H9 (cell line): Measurements from ENCODE around the gene NCMAP. TPM values are rescaled to one million over a fixed set of nuclear protein-coding genes. Genes with fewer than 3 reads are reported as not detected.

Source experiments
- DNase-seq: peaks from one replicate; pipeline ENCODE4 v3.0.0-alpha.2; 2017
- H2AFZ ChIP-seq: one replicate; pipeline ENCODE4 v1.6.1; 2013; ENCODE audit warnings: mild to moderate bottlenecking, low read length, control low read depth, moderate library complexity
- H2AK5ac ChIP-seq: 2 replicates; pipeline ENCODE4 v1.6.1; 2013; ENCODE audit warnings: low read length, control low read depth, mixed read lengths; ENCODE audit not compliant: insufficient read length
- H2BK120ac ChIP-seq: one replicate; pipeline ENCODE4 v1.6.1; 2013; ENCODE audit warnings: low read depth, mild to moderate bottlenecking, low read length, control low read depth, inconsistent platforms; ENCODE audit not compliant: poor library complexity, severe bottlenecking
- H2BK12ac ChIP-seq: 2 replicates; pipeline ENCODE4 v1.6.1; 2013; ENCODE audit warnings: low read length, control low read depth, mixed read lengths, low read depth; ENCODE audit not compliant: insufficient read length
- H2BK15ac ChIP-seq: 2 replicates; pipeline ENCODE4 v1.6.1; 2013; ENCODE audit warnings: low read depth, low read length, control low read depth
- H2BK20ac ChIP-seq: one replicate; pipeline ENCODE4 v1.6.1; 2013; ENCODE audit warnings: low read depth, mild to moderate bottlenecking, low read length, control low read depth, inconsistent platforms; ENCODE audit not compliant: poor library complexity, severe bottlenecking
- H2BK5ac ChIP-seq: 2 replicates; pipeline ENCODE4 v1.6.1; 2013; ENCODE audit warnings: low read length, control low read depth, mixed read lengths; ENCODE audit not compliant: insufficient read length
- H3K14ac ChIP-seq: 2 replicates; pipeline ENCODE4 v1.6.1; 2013; ENCODE audit warnings: low read length, control low read depth; ENCODE audit not compliant: insufficient read depth
- H3K18ac ChIP-seq: 2 replicates; pipeline ENCODE4 v1.6.1; 2013; ENCODE audit warnings: low read depth, mild to moderate bottlenecking, mixed read lengths, low read length, control low read depth; ENCODE audit not compliant: insufficient read length
- H3K23ac ChIP-seq: 2 replicates; pipeline ENCODE4 v1.6.1; 2013; ENCODE audit warnings: low read length, control low read depth, mixed read lengths, low read depth; ENCODE audit not compliant: insufficient read length
- H3K23me2 ChIP-seq: 2 replicates; pipeline ENCODE4 v1.6.1; 2013; ENCODE audit warnings: low read depth, mild to moderate bottlenecking, mixed read lengths, low read length, control low read depth; ENCODE audit not compliant: insufficient read length, poor library complexity, severe bottlenecking
- H3K27ac ChIP-seq: 2 replicates; pipeline ENCODE4 v1.5.1; 2013; ENCODE audit warnings: low read length, control low read depth, mixed read lengths, low read depth; ENCODE audit not compliant: insufficient read length
- H3K27me3 ChIP-seq: 2 replicates; pipeline ENCODE4 v1.6.1; 2013; ENCODE audit warnings: low read length, control low read depth, inconsistent platforms; ENCODE audit not compliant: insufficient read depth
- H3K4ac ChIP-seq: 2 replicates; pipeline ENCODE4 v1.6.1; 2013; ENCODE audit warnings: low read depth, mild to moderate bottlenecking, control low read depth, inconsistent platforms, low read length, moderate library complexity
- H3K4me1 ChIP-seq: 2 replicates; pipeline ENCODE4 v1.6.1; 2013; ENCODE audit warnings: low read length, control low read depth, inconsistent platforms; ENCODE audit not compliant: insufficient read depth
- H3K4me2 ChIP-seq: 2 replicates; pipeline ENCODE4 v1.6.1; 2013; ENCODE audit warnings: low read length, control low read depth, mixed read lengths; ENCODE audit not compliant: insufficient read length, insufficient read depth
- H3K56ac ChIP-seq: 2 replicates; pipeline ENCODE4 v1.6.1; 2013; ENCODE audit warnings: low read depth, mild to moderate bottlenecking, mixed read lengths, low read length, control low read depth; ENCODE audit not compliant: insufficient read length
- H3K79me1 ChIP-seq: 2 replicates; pipeline ENCODE4 v1.6.1; 2013; ENCODE audit warnings: low read depth, mild to moderate bottlenecking, moderate library complexity, low read length, control low read depth, inconsistent platforms; ENCODE audit not compliant: insufficient read depth, poor library complexity, severe bottlenecking
- H3K79me2 ChIP-seq: 2 replicates; pipeline ENCODE4 v1.6.1; 2013; ENCODE audit warnings: low read length, control low read depth, inconsistent platforms; ENCODE audit not compliant: insufficient read depth
- H3K9ac ChIP-seq: 2 replicates; pipeline ENCODE4 v1.6.1; 2013; ENCODE audit warnings: low read length, control low read depth, mixed read lengths; ENCODE audit not compliant: insufficient read length; ENCODE audit errors: extremely low read depth
- H3K9me3 ChIP-seq: one replicate; pipeline ENCODE4 v1.6.1; 2013; ENCODE audit warnings: low read depth, low read length, inconsistent platforms; ENCODE audit not compliant: control insufficient read depth
- H3T11ph ChIP-seq: one replicate; pipeline ENCODE4 v1.6.1; 2013; ENCODE audit warnings: mild to moderate bottlenecking, low read length, control low read depth, inconsistent platforms
- H4K20me1 ChIP-seq: one replicate; pipeline ENCODE4 v1.6.1; 2013; ENCODE audit not compliant: control insufficient read depth, insufficient read length, insufficient read depth
- H4K5ac ChIP-seq: 2 replicates; pipeline ENCODE4 v1.6.1; 2013; ENCODE audit warnings: low read depth, mild to moderate bottlenecking, mixed read lengths, low read length, control low read depth; ENCODE audit not compliant: insufficient read length
- H4K8ac ChIP-seq: replicated peaks from 2 replicates; pipeline ENCODE4 v1.6.1; 2013; ENCODE audit warnings: low read length, control low read depth, mixed read lengths, low read depth; ENCODE audit not compliant: insufficient read length
- H4K91ac ChIP-seq: 2 replicates; pipeline ENCODE4 v1.6.1; 2013; ENCODE audit warnings: low read depth, mild to moderate bottlenecking, moderate library complexity, mixed read lengths, low read length, control low read depth; ENCODE audit not compliant: insufficient read length
- H3K27ac Mint-ChIP-seq, 3 experiments: 2 replicates in 2 of 3; 3 replicates in 1 of 3; pipeline ENCODE4 v1.8.0; 2020 to 2021; ENCODE audit warnings: mixed read lengths in 3 of 3, mild to moderate bottlenecking in 1 of 3, moderate library complexity in 1 of 3
- H3K27me3 Mint-ChIP-seq: 2 replicates; pipeline ENCODE4 v1.8.0; 2021; ENCODE audit warnings: low read depth, mild to moderate bottlenecking, moderate library complexity, mixed read lengths
- H3K36me3 Mint-ChIP-seq, 3 experiments: 2 replicates in 2 of 3; 3 replicates in 1 of 3; pipeline ENCODE4 v1.8.0; 2020 to 2021; ENCODE audit warnings: low read depth in 3 of 3, mixed read lengths in 3 of 3; ENCODE audit not compliant: insufficient read depth in 1 of 3
- H3K4me1 Mint-ChIP-seq, 2 experiments: 2 replicates each; pipeline ENCODE4 v1.8.0; 2020; ENCODE audit warnings: mixed read lengths in 2 of 2
- H3K4me3 Mint-ChIP-seq, 2 experiments: 2 replicates in 1 of 2; 3 replicates in 1 of 2; pipeline ENCODE4 v1.8.0; 2020 to 2021; ENCODE audit warnings: mild to moderate bottlenecking in 2 of 2, mixed read lengths in 2 of 2, moderate library complexity in 1 of 2
- H3K9me3 Mint-ChIP-seq, 2 experiments: 2 replicates in 1 of 2; 3 replicates in 1 of 2; pipeline ENCODE4 v1.8.0; 2020; ENCODE audit warnings: mild to moderate bottlenecking in 2 of 2, mixed read lengths in 2 of 2, moderate library complexity in 1 of 2
- WGBS: extraction: QIAGEN DNeasy Blood & Tissue Kit; methylation state at CpG from one replicate; pipeline ENCODE4 v1.1.7; 2013; ENCODE audit warnings: missing lambda C conversion rate, low lambda C conversion rate, mixed read lengths; ENCODE audit not compliant: insufficient read length; ENCODE audit errors: extremely low coverage; 5-methylcytosine and 5-hydroxymethylcytosine counted together
- total RNA-seq: library from RNA; stranded (reverse); gene quantifications from 2 replicates; pipeline ENCODE4 v1.2.1, GENCODE V29; 2021
- TF ChIP-seq, protein P1 (sequence below): fragments of 200-600 bp; sonication (generic); conservative IDR thresholded peaks from 3 replicates; pipeline ENCODE4 v1.8.0; 2021; ENCODE audit warnings: antibody characterized with exemption, mild to moderate bottlenecking

The NCMAP gene
- total RNA-seq, 1 experiment from 2014 or later: 0.35 TPM

- no peaks in the 10 kb centered on the region for H4K20me1 ChIP-seq
- no peak overlapping the region for H4K8ac ChIP-seq
- no peak overlapping the region for H3K4me2 ChIP-seq
- no peak overlapping the region for H2AFZ ChIP-seq
- no peaks in the 10 kb centered on the region for H3K23me2 ChIP-seq
- Mint-ChIP-seq H3K4me3 (no peak overlapping the region), H3K9me3 (peaks cover 4 to 7% of the 10 kb centered on the region in 2 experiments; a peak in 4 of 5 replicates), H3K4me1 (peaks cover 17 to 24% of the 10 kb centered on the region in 2 experiments), H3K36me3 (peaks cover 0 to 3% (median 0%) of the 10 kb centered on the region in 3 experiments; a peak in 2 of 7 replicates), H3K27ac (no peak overlapping the region), H3K27me3 (0 out of 2 replicates have a peak, but pooled peaks cover 2% of the 10 kb centered on the region)
- no peaks in the 10 kb centered on the region for H3K79me1 ChIP-seq
- no peak overlapping the region for H2BK12ac ChIP-seq
- H3K79me2 ChIP-seq: no peaks in the 10 kb centered on the region
- no peak overlapping the region for H4K5ac ChIP-seq
- no peak for DNase-seq
- H3K27ac ChIP-seq: no peak overlapping the region
- H3K56ac ChIP-seq: no peak overlapping the region
- H2BK20ac ChIP-seq: no peak overlapping the region
- no peak overlapping the region for H3K14ac ChIP-seq
- H3K9ac ChIP-seq: no peak overlapping the region
- no peak overlapping the region for H3K23ac ChIP-seq
- peaks cover 2% of the 10 kb centered on the region; the same call in 1 of the 2 replicates for H3K4me1 ChIP-seq
- H3T11ph ChIP-seq: no peak overlapping the region
- H2BK5ac ChIP-seq: no peak overlapping the region
- no CpG with 5 or more reads among the region's 2 CpGs for WGBS
- H2BK15ac ChIP-seq: no peak overlapping the region
- no peak overlapping the region for H2BK120ac ChIP-seq
- no peak overlapping the region for H2AK5ac ChIP-seq
- H3K4ac ChIP-seq: no peak overlapping the region
- H3K27me3 ChIP-seq: no peaks in the 10 kb centered on the region
- no peak overlapping the region for H3K18ac ChIP-seq
- no peaks in the 10 kb centered on the region for H3K9me3 ChIP-seq
- H4K91ac ChIP-seq: no peak overlapping the region
- TF ChIP-seq, protein P1, sequence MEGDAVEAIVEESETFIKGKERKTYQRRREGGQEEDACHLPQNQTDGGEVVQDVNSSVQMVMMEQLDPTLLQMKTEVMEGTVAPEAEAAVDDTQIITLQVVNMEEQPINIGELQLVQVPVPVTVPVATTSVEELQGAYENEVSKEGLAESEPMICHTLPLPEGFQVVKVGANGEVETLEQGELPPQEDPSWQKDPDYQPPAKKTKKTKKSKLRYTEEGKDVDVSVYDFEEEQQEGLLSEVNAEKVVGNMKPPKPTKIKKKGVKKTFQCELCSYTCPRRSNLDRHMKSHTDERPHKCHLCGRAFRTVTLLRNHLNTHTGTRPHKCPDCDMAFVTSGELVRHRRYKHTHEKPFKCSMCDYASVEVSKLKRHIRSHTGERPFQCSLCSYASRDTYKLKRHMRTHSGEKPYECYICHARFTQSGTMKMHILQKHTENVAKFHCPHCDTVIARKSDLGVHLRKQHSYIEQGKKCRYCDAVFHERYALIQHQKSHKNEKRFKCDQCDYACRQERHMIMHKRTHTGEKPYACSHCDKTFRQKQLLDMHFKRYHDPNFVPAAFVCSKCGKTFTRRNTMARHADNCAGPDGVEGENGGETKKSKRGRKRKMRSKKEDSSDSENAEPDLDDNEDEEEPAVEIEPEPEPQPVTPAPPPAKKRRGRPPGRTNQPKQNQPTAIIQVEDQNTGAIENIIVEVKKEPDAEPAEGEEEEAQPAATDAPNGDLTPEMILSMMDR: no peak
Observed at GRCh38 chr1:24568475-24568874, 12.6 kb downstream of the NCMAP start.
